CD4-positive, alpha-beta T cell (primary cell): ENCODE data around the gene CHST14. TPM values are rescaled to one million over a fixed set of nuclear protein-coding genes. Genes with fewer than 3 reads are reported as not detected.

Experiments
- ATAC-seq: fragments of 200-7000 bp; cut with Tn5 transposase; one replicate; pipeline ENCODE4 v1.10.0; 2022; ENCODE audit warnings: mild to moderate bottlenecking; ENCODE audit not compliant: poor library complexity
- CTCF ChIA-PET: fragments of 350-600 bp; sonication (Branson Sonifier 250); formaldehyde crosslinking; loops from one replicate; lab custom pipeline; 2021; ENCODE audit warnings: antibody characterized with exemption, inconsistent platforms; lab: Charles Lee
- POLR2A ChIA-PET: fragments of 350-600 bp; sonication (Branson Sonifier 250); formaldehyde crosslinking; loops from one replicate; lab custom pipeline; 2021; ENCODE audit warnings: antibody characterized with exemption, inconsistent platforms; lab: Charles Lee
- DNase-seq, 14 experiments: peaks; one replicate each; pipeline ENCODE4 v3.0.0-alpha.2; 2013 to 2020; ENCODE audit warnings: mixed read lengths in 2 of 14
- H3K27ac ChIP-seq, 2 donors: one replicate each; pipeline versions ENCODE4 v1.5.1 to v1.7.0; 2013; ENCODE audit warnings: low read length in 2 of 2, low read depth in 1 of 2, mild to moderate bottlenecking in 1 of 2
- H3K27me3 ChIP-seq, 2 experiments: 1 replicate in 1 of 2; 2 replicates in 1 of 2; pipeline versions ENCODE4 v1.6.1 to v1.7.0; 2013; ENCODE audit warnings: low read length in 2 of 2, control low read depth in 1 of 2, mild to moderate bottlenecking in 1 of 2, moderate library complexity in 1 of 2; ENCODE audit not compliant: insufficient read depth in 2 of 2, control insufficient read depth in 1 of 2
- H3K36me3 ChIP-seq: one replicate; pipeline ENCODE4 v1.6.1; 2013; ENCODE audit warnings: low read length, control low read depth; ENCODE audit not compliant: insufficient read depth
- H3K4me1 ChIP-seq: one replicate; pipeline ENCODE4 v1.6.1; 2013; ENCODE audit warnings: low read length, control low read depth; ENCODE audit not compliant: insufficient read depth
- H3K4me3 ChIP-seq: one replicate; pipeline ENCODE4 v1.5.1; 2013; ENCODE audit warnings: mild to moderate bottlenecking, low read length, moderate library complexity
- H3K9me3 ChIP-seq, 2 experiments: 1 replicate in 1 of 2; 2 replicates in 1 of 2; pipeline versions ENCODE4 v1.6.1 to v1.7.0; 2013; ENCODE audit warnings: low read length in 2 of 2, mild to moderate bottlenecking in 2 of 2, control low read depth in 1 of 2, moderate library complexity in 1 of 2; ENCODE audit not compliant: control insufficient read depth in 1 of 2, insufficient read depth in 1 of 2
- H3K27ac Mint-ChIP-seq: one replicate; pipeline ENCODE4 v1.8.0; 2020; ENCODE audit warnings: mixed read lengths
- H3K27me3 Mint-ChIP-seq: one replicate; pipeline ENCODE4 v1.8.0; 2021; ENCODE audit warnings: mixed read lengths
- H3K36me3 Mint-ChIP-seq: one replicate; pipeline ENCODE4 v1.8.0; 2021; ENCODE audit warnings: low read depth, mixed read lengths
- H3K4me1 Mint-ChIP-seq: one replicate; pipeline ENCODE4 v1.8.0; 2021; ENCODE audit warnings: low read depth, mixed read lengths
- H3K4me3 Mint-ChIP-seq: one replicate; pipeline ENCODE4 v1.8.0; 2020; ENCODE audit warnings: mild to moderate bottlenecking, mixed read lengths
- H3K9me3 Mint-ChIP-seq: one replicate; pipeline ENCODE4 v1.8.0; 2020; ENCODE audit warnings: mixed read lengths
- intact Hi-C, 2 experiments: fragments of 100-400 bp; cut with DNase I in 1 of 2; cut with micrococcal nuclease in 1 of 2; formaldehyde crosslinking; loops; one replicate each; pipeline versions ENCODE4 v1.15.1 to v1.9.0; 2023 to 2025; cut with DNase I, micrococcal nuclease
- total RNA-seq, 174 experiments: library from RNA in 2 of 174; stranded (reverse) in 2 of 174; gene quantifications; one replicate each; pipeline ENCODE4 v1.2.3 and lab custom pipeline; 2021 to 2026
- TF ChIP-seq, protein P1 (sequence below): fragments of 200-600 bp; IDR thresholded peaks from one replicate; pipeline ENCODE4 v1.8.0; 2022; ENCODE audit warnings: antibody characterized with exemption, mild to moderate bottlenecking

Gene CHST14
- total RNA-seq, 2 experiments from 2014 or later: 4.6 to 5.1 TPM

DNA sequence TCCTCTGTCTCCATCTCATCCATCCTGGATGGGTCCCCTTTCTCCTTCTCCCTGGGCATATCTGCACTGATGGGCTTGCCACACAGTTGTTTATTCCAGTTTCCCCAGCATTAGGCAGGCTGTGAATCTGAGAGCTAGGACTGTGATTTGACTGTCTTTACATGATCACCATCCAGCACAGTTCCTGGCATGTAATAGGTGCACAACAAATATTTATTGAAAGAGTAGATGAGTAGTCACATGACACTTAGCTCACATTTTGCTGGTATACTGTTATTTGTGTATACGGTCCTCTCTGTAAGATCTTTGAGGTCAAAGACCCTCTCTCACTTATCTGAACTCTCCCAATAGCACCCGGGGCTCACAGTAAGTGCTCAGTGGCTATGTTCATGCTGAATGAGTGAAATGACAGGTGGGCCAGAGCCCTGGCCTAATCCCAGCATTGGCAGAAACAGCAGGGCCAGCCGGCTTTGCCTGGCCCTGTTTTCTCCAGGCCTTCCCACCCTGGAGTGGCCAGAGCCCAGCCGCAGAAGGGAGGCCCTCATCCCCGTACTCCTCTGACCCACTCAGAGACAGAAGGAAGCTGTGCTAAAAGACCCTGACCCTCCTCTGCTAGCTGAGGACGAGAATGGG, 46.2 kb upstream of the CHST14 start:
- Mint-ChIP-seq H3K36me3 (peaks cover 7% of the 10 kb centered on the region), H3K4me1 (peaks cover 7% of the 10 kb centered on the region), H3K27ac (no peak overlapping the region), H3K27me3 (no peaks in the 10 kb centered on the region), H3K9me3 (no peaks in the 10 kb centered on the region), H3K4me3 (no peak overlapping the region)
- Histone ChIP-seq H3K4me1 (peaks cover 7% of the 10 kb centered on the region), H3K4me3 (no peak overlapping the region), H3K27me3 (no peaks in the 10 kb centered on the region), H3K36me3 (peaks cover 2% of the 10 kb centered on the region), H3K9me3 (no peaks in the 10 kb centered on the region), H3K27ac (no peak overlapping the region)
- TF ChIP-seq, protein P1, sequence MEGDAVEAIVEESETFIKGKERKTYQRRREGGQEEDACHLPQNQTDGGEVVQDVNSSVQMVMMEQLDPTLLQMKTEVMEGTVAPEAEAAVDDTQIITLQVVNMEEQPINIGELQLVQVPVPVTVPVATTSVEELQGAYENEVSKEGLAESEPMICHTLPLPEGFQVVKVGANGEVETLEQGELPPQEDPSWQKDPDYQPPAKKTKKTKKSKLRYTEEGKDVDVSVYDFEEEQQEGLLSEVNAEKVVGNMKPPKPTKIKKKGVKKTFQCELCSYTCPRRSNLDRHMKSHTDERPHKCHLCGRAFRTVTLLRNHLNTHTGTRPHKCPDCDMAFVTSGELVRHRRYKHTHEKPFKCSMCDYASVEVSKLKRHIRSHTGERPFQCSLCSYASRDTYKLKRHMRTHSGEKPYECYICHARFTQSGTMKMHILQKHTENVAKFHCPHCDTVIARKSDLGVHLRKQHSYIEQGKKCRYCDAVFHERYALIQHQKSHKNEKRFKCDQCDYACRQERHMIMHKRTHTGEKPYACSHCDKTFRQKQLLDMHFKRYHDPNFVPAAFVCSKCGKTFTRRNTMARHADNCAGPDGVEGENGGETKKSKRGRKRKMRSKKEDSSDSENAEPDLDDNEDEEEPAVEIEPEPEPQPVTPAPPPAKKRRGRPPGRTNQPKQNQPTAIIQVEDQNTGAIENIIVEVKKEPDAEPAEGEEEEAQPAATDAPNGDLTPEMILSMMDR: no peak
- POLR2A ChIA-PET: no interaction called here
- CTCF ChIA-PET: interaction anchor here (1.2 kb wide), 1 partner anchor 80 kb away, joined by 8 read pairs; no protein-coding TSS in a partner anchor
- no peak for DNase-seq
- intact Hi-C loops: loop anchor here (5.0 to 10.0 kb wide), 3 partner anchors 210 to 740 kb away; no protein-coding TSS in a partner anchor
- no peak for ATAC-seq

- H3K27me3 Mint-ChIP-seq: no peaks in the 10 kb centered on the region
These were observed 45.1 kb upstream of the CHST14 start for GRCh38 chr15:40425681-40426080.

DNA sequence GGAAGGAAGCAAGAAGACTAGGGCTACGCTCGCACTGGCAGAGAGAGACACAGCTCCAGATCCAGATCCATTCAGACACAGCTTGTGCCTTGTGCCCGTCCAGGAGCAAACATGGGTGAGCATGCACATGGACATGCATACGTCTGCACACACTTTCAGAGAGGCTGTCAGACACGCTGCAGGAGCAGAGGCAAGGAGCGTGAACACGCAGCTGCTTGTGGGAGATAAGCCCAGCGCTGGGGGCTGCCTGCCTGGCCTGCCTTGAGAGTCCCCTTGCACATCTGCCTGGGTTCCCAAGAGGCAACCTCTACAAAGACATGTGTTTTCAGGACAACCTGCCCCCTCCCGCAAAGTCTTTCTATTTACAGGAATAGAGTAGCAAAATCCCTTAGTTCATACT, 43.6 kb upstream of the CHST14 start:
- ATAC-seq: no peak
- Histone ChIP-seq H3K4me1 (no peaks in the 10 kb centered on the region), H3K4me3 (no peak overlapping the region), H3K27me3 (no peaks in the 10 kb centered on the region), H3K36me3 (peaks cover 2% of the 10 kb centered on the region), H3K27ac (no peak overlapping the region), H3K9me3 (no peaks in the 10 kb centered on the region)
- TF ChIP-seq, protein P1: no peak
- no peak overlapping the region for H3K27ac Mint-ChIP-seq
- DNase-seq: no peak
- ChIA-PET POLR2A (no interaction called here), CTCF (no interaction called here)
- intact Hi-C loops: loop anchor here in 1 of 2 experiments (10.0 kb wide), 2 partner anchors 212 to 742 kb away; no protein-coding TSS in a partner anchor
- no peak overlapping the region for H3K4me3 Mint-ChIP-seq
- H3K4me1 Mint-ChIP-seq: no peaks in the 10 kb centered on the region
- H3K36me3 Mint-ChIP-seq: peaks cover 7% of the 10 kb centered on the region
- no peaks in the 10 kb centered on the region for H3K9me3 Mint-ChIP-seq
- no peaks in the 10 kb centered on the region for H3K27me3 Mint-ChIP-seq

More at GRCh38 chr15:40425681-40426080, 45.1 kb upstream of the CHST14 start:
- Histone ChIP-seq H3K9me3 (no peaks in the 10 kb centered on the region), H3K27ac (no peak overlapping the region), H3K4me3 (no peak overlapping the region), H3K27me3 (no peaks in the 10 kb centered on the region), H3K36me3 (peaks cover 2% of the 10 kb centered on the region), H3K4me1 (peaks cover 7% of the 10 kb centered on the region)
- Mint-ChIP-seq H3K27ac (no peak overlapping the region), H3K9me3 (no peaks in the 10 kb centered on the region), H3K4me3 (no peak overlapping the region), H3K4me1 (peaks cover 7% of the 10 kb centered on the region), H3K36me3 (peaks cover 7% of the 10 kb centered on the region)
- POLR2A ChIA-PET: no interaction called here
- CTCF ChIA-PET: interaction anchor here (0.7 to 1.2 kb wide), 2 partner anchors 81 to 209 kb away, joined by 3 to 8 read pairs; no protein-coding TSS in a partner anchor
- intact Hi-C loops: loop anchor here in 1 of 2 experiments (10.0 kb wide), 2 partner anchors 211 to 741 kb away; no protein-coding TSS in a partner anchor
- no peak for DNase-seq
- TF ChIP-seq, protein P1: no peak
- ATAC-seq: no peak
